H9 (cell line): ENCODE data around the gene PLAAT3. TPM values are rescaled to one million over a fixed set of nuclear protein-coding genes. Genes with fewer than 3 reads are reported as not detected.

Experiments
- DNase-seq: peaks from one replicate; pipeline ENCODE4 v3.0.0-alpha.2; 2017
- H2AFZ ChIP-seq: one replicate; pipeline ENCODE4 v1.6.1; 2013; ENCODE audit warnings: mild to moderate bottlenecking, low read length, control low read depth, moderate library complexity
- H2AK5ac ChIP-seq: 2 replicates; pipeline ENCODE4 v1.6.1; 2013; ENCODE audit warnings: low read length, control low read depth, mixed read lengths; ENCODE audit not compliant: insufficient read length
- H2BK120ac ChIP-seq: one replicate; pipeline ENCODE4 v1.6.1; 2013; ENCODE audit warnings: low read depth, mild to moderate bottlenecking, low read length, control low read depth, inconsistent platforms; ENCODE audit not compliant: poor library complexity, severe bottlenecking
- H2BK12ac ChIP-seq: 2 replicates; pipeline ENCODE4 v1.6.1; 2013; ENCODE audit warnings: low read length, control low read depth, mixed read lengths, low read depth; ENCODE audit not compliant: insufficient read length
- H2BK15ac ChIP-seq: 2 replicates; pipeline ENCODE4 v1.6.1; 2013; ENCODE audit warnings: low read depth, low read length, control low read depth
- H2BK20ac ChIP-seq: one replicate; pipeline ENCODE4 v1.6.1; 2013; ENCODE audit warnings: low read depth, mild to moderate bottlenecking, low read length, control low read depth, inconsistent platforms; ENCODE audit not compliant: poor library complexity, severe bottlenecking
- H2BK5ac ChIP-seq: 2 replicates; pipeline ENCODE4 v1.6.1; 2013; ENCODE audit warnings: low read length, control low read depth, mixed read lengths; ENCODE audit not compliant: insufficient read length
- H3K14ac ChIP-seq: 2 replicates; pipeline ENCODE4 v1.6.1; 2013; ENCODE audit warnings: low read length, control low read depth; ENCODE audit not compliant: insufficient read depth
- H3K18ac ChIP-seq: 2 replicates; pipeline ENCODE4 v1.6.1; 2013; ENCODE audit warnings: low read depth, mild to moderate bottlenecking, mixed read lengths, low read length, control low read depth; ENCODE audit not compliant: insufficient read length
- H3K23ac ChIP-seq: 2 replicates; pipeline ENCODE4 v1.6.1; 2013; ENCODE audit warnings: low read length, control low read depth, mixed read lengths, low read depth; ENCODE audit not compliant: insufficient read length
- H3K23me2 ChIP-seq: 2 replicates; pipeline ENCODE4 v1.6.1; 2013; ENCODE audit warnings: low read depth, mild to moderate bottlenecking, mixed read lengths, low read length, control low read depth; ENCODE audit not compliant: insufficient read length, poor library complexity, severe bottlenecking
- H3K27ac ChIP-seq: 2 replicates; pipeline ENCODE4 v1.5.1; 2013; ENCODE audit warnings: low read length, control low read depth, mixed read lengths, low read depth; ENCODE audit not compliant: insufficient read length
- H3K27me3 ChIP-seq: 2 replicates; pipeline ENCODE4 v1.6.1; 2013; ENCODE audit warnings: low read length, control low read depth, inconsistent platforms; ENCODE audit not compliant: insufficient read depth
- H3K4ac ChIP-seq: 2 replicates; pipeline ENCODE4 v1.6.1; 2013; ENCODE audit warnings: low read depth, mild to moderate bottlenecking, control low read depth, inconsistent platforms, low read length, moderate library complexity
- H3K4me1 ChIP-seq: 2 replicates; pipeline ENCODE4 v1.6.1; 2013; ENCODE audit warnings: low read length, control low read depth, inconsistent platforms; ENCODE audit not compliant: insufficient read depth
- H3K4me2 ChIP-seq: 2 replicates; pipeline ENCODE4 v1.6.1; 2013; ENCODE audit warnings: low read length, control low read depth, mixed read lengths; ENCODE audit not compliant: insufficient read length, insufficient read depth
- H3K56ac ChIP-seq: 2 replicates; pipeline ENCODE4 v1.6.1; 2013; ENCODE audit warnings: low read depth, mild to moderate bottlenecking, mixed read lengths, low read length, control low read depth; ENCODE audit not compliant: insufficient read length
- H3K79me1 ChIP-seq: 2 replicates; pipeline ENCODE4 v1.6.1; 2013; ENCODE audit warnings: low read depth, mild to moderate bottlenecking, moderate library complexity, low read length, control low read depth, inconsistent platforms; ENCODE audit not compliant: insufficient read depth, poor library complexity, severe bottlenecking
- H3K79me2 ChIP-seq: 2 replicates; pipeline ENCODE4 v1.6.1; 2013; ENCODE audit warnings: low read length, control low read depth, inconsistent platforms; ENCODE audit not compliant: insufficient read depth
- H3K9ac ChIP-seq: 2 replicates; pipeline ENCODE4 v1.6.1; 2013; ENCODE audit warnings: low read length, control low read depth, mixed read lengths; ENCODE audit not compliant: insufficient read length; ENCODE audit errors: extremely low read depth
- H3K9me3 ChIP-seq: one replicate; pipeline ENCODE4 v1.6.1; 2013; ENCODE audit warnings: low read depth, low read length, inconsistent platforms; ENCODE audit not compliant: control insufficient read depth
- H3T11ph ChIP-seq: one replicate; pipeline ENCODE4 v1.6.1; 2013; ENCODE audit warnings: mild to moderate bottlenecking, low read length, control low read depth, inconsistent platforms
- H4K20me1 ChIP-seq: one replicate; pipeline ENCODE4 v1.6.1; 2013; ENCODE audit not compliant: control insufficient read depth, insufficient read length, insufficient read depth
- H4K5ac ChIP-seq: 2 replicates; pipeline ENCODE4 v1.6.1; 2013; ENCODE audit warnings: low read depth, mild to moderate bottlenecking, mixed read lengths, low read length, control low read depth; ENCODE audit not compliant: insufficient read length
- H4K8ac ChIP-seq: replicated peaks from 2 replicates; pipeline ENCODE4 v1.6.1; 2013; ENCODE audit warnings: low read length, control low read depth, mixed read lengths, low read depth; ENCODE audit not compliant: insufficient read length
- H4K91ac ChIP-seq: 2 replicates; pipeline ENCODE4 v1.6.1; 2013; ENCODE audit warnings: low read depth, mild to moderate bottlenecking, moderate library complexity, mixed read lengths, low read length, control low read depth; ENCODE audit not compliant: insufficient read length
- H3K27ac Mint-ChIP-seq, 3 experiments: 2 replicates in 2 of 3; 3 replicates in 1 of 3; pipeline ENCODE4 v1.8.0; 2020 to 2021; ENCODE audit warnings: mixed read lengths in 3 of 3, mild to moderate bottlenecking in 1 of 3, moderate library complexity in 1 of 3
- H3K27me3 Mint-ChIP-seq: 2 replicates; pipeline ENCODE4 v1.8.0; 2021; ENCODE audit warnings: low read depth, mild to moderate bottlenecking, moderate library complexity, mixed read lengths
- H3K36me3 Mint-ChIP-seq, 3 experiments: 2 replicates in 2 of 3; 3 replicates in 1 of 3; pipeline ENCODE4 v1.8.0; 2020 to 2021; ENCODE audit warnings: low read depth in 3 of 3, mixed read lengths in 3 of 3; ENCODE audit not compliant: insufficient read depth in 1 of 3
- H3K4me1 Mint-ChIP-seq, 2 experiments: 2 replicates each; pipeline ENCODE4 v1.8.0; 2020; ENCODE audit warnings: mixed read lengths in 2 of 2
- H3K4me3 Mint-ChIP-seq, 2 experiments: 2 replicates in 1 of 2; 3 replicates in 1 of 2; pipeline ENCODE4 v1.8.0; 2020 to 2021; ENCODE audit warnings: mild to moderate bottlenecking in 2 of 2, mixed read lengths in 2 of 2, moderate library complexity in 1 of 2
- H3K9me3 Mint-ChIP-seq, 2 experiments: 2 replicates in 1 of 2; 3 replicates in 1 of 2; pipeline ENCODE4 v1.8.0; 2020; ENCODE audit warnings: mild to moderate bottlenecking in 2 of 2, mixed read lengths in 2 of 2, moderate library complexity in 1 of 2
- WGBS: extraction: QIAGEN DNeasy Blood & Tissue Kit; methylation state at CpG from one replicate; pipeline ENCODE4 v1.1.7; 2013; ENCODE audit warnings: missing lambda C conversion rate, low lambda C conversion rate, mixed read lengths; ENCODE audit not compliant: insufficient read length; ENCODE audit errors: extremely low coverage; 5-methylcytosine and 5-hydroxymethylcytosine counted together
- total RNA-seq: library from RNA; stranded (reverse); gene quantifications from 2 replicates; pipeline ENCODE4 v1.2.1, GENCODE V29; 2021
- TF ChIP-seq, protein P1 (sequence below): fragments of 200-600 bp; sonication (generic); conservative IDR thresholded peaks from 3 replicates; pipeline ENCODE4 v1.8.0; 2021; ENCODE audit warnings: antibody characterized with exemption, mild to moderate bottlenecking

Gene PLAAT3
- total RNA-seq, 1 experiment from 2014 or later: 188 TPM

DNA sequence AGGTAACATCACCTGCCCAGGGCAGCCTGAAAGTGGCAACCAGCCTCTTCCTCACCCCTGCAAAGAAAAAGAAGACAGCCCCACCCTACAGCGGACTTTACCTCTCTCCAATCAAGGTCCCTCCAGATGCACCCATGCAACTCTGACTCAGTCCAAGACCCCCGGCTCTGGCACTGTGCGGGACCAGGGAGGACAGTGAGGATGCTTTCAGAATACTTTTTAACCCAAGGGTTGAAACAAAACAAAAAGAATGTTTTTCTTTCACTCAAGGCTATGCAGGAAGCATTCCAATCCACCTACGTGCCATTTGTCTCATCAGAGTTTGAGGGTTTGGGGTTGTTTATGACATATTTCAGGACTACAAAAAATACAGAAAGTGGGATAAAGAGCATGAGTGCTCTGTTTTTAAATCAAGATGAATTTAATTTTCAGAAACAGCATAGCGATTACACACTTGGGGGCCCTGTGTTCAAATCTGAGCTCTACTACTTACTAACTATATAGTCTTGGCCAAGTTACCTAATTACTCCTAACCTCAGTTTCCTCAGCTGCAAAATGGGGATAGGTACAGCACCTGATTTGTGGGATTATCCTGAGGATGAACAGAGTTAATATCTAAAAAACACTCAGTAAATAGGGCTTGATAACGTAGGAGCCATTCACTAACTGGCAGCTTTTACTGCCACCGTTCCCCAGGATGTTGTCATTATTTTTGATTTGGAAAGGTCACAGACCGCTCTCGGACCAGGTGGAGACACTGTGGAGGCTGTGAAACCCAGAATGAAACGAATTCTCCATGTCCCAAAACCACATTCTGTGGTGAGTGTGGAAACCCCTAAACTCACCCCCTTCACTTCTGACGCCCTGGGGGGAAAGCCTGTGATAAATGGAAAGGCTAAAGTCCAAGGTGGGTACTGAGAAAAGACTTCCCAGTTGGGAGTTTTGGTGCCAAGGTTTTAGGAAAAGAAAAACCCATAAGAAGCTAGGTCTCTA lies 5.6 kb downstream of the PLAAT3 start:
- Histone ChIP-seq H4K8ac (no peak overlapping the region), H3K4me2 (no peak overlapping the region), H3K23ac (no peak overlapping the region), H2AK5ac (no peak overlapping the region), H3K9me3 (no peaks in the 10 kb centered on the region), H2BK15ac (no peak overlapping the region), H3T11ph (no peak overlapping the region), H2BK120ac (no peak overlapping the region), H3K23me2 (peaks cover 8% of the 10 kb centered on the region), H3K18ac (no peak overlapping the region), H3K27me3 (no peaks in the 10 kb centered on the region), H3K79me2 (peaks cover 30% of the 10 kb centered on the region; the same call in 1 of the 2 replicates), H4K5ac (no peak overlapping the region), H2BK20ac (no peak overlapping the region), H4K20me1 (no peaks in the 10 kb centered on the region), H3K56ac (no peak overlapping the region), H3K9ac (no peak overlapping the region), H3K4ac (no peak overlapping the region), H2BK5ac (no peak overlapping the region), H4K91ac (no peak overlapping the region), H3K4me1 (peaks cover 8% of the 10 kb centered on the region; the same call in 1 of the 2 replicates), H3K14ac (no peak overlapping the region), H2BK12ac (no peak overlapping the region), H3K27ac (no peak overlapping the region), H2AFZ (no peak overlapping the region), H3K79me1 (no peaks in the 10 kb centered on the region)
- TF ChIP-seq, protein P1, sequence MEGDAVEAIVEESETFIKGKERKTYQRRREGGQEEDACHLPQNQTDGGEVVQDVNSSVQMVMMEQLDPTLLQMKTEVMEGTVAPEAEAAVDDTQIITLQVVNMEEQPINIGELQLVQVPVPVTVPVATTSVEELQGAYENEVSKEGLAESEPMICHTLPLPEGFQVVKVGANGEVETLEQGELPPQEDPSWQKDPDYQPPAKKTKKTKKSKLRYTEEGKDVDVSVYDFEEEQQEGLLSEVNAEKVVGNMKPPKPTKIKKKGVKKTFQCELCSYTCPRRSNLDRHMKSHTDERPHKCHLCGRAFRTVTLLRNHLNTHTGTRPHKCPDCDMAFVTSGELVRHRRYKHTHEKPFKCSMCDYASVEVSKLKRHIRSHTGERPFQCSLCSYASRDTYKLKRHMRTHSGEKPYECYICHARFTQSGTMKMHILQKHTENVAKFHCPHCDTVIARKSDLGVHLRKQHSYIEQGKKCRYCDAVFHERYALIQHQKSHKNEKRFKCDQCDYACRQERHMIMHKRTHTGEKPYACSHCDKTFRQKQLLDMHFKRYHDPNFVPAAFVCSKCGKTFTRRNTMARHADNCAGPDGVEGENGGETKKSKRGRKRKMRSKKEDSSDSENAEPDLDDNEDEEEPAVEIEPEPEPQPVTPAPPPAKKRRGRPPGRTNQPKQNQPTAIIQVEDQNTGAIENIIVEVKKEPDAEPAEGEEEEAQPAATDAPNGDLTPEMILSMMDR: no peak
- Mint-ChIP-seq H3K9me3 (no peaks in the 10 kb centered on the region), H3K27me3 (no peaks in the 10 kb centered on the region), H3K27ac (peak overlapping the region in 1 of 3 experiments; percentile 61; a peak in 1 of 7 replicates), H3K4me3 (no peak overlapping the region), H3K4me1 (peaks cover 55 to 57% of the 10 kb centered on the region in 2 experiments), H3K36me3 (peaks cover 1 to 31% (median 3%) of the 10 kb centered on the region in 3 experiments; a peak in 4 of 7 replicates)
- WGBS: no CpG with 5 or more reads among the region's 11 CpGs
- no peak for DNase-seq
